ENCODE results near the gene CR1L. TPM values are rescaled to one million over a fixed set of nuclear protein-coding genes. Genes with fewer than 3 reads are reported as not detected.

CR1L gene
- total RNA-seq, 3 donors from 2014 or later (not counting 1 experiment from before 2014, with no cell fraction given): 0.98 TPM; not detected in 2

GRCh38 chr1:207752456-207752998 lies 107.6 kb downstream of the CR1L start:
- H3K4me3 ChIP-seq (ENCODE audit: low read length): peak overlapping the region; percentile 88
- ATAC-seq (no peak), DNase-seq (peak; percentile 20 to 33)
- intact Hi-C loops (cut with micrococcal nuclease): loop anchor here (2.0 kb wide), 1 partner anchor 72 kb away; no protein-coding TSS in a partner anchor
- peaks cover 17% of the 10 kb centered on the region for H3K4me1 ChIP-seq (ENCODE audit: control insufficient read depth, insufficient read depth, low read length)
- TF ChIP-seq CTCF (IDR thresholded peaks at IDR 0.05): no peak
- Mint-ChIP-seq H3K27ac (peak overlapping the region; percentile 95 to 97), H3K27me3 (ENCODE audit: low read depth in 2 of 2) (no peaks in the 10 kb centered on the region), H3K4me1 (peaks cover 52 to 58% of the 10 kb centered on the region in 2 donors), H3K36me3 (no peaks in the 10 kb centered on the region), H3K9me3 (no peaks in the 10 kb centered on the region), H3K4me3 (peak overlapping the region; percentile 99)
- WGBS (ENCODE audit: insufficient coverage): 1% methylated on average over 30 of the region's 30 CpGs
- no peaks in the 10 kb centered on the region for H3K27me3 ChIP-seq (ENCODE audit: control insufficient read depth, insufficient read depth, low read length)
- H3K36me3 ChIP-seq (ENCODE audit: control insufficient read depth, insufficient read depth, low read length): peaks cover 5% of the 10 kb centered on the region
- H3K9me3 ChIP-seq (ENCODE audit: control insufficient read depth, insufficient read depth, low read length): no peaks in the 10 kb centered on the region
- H3K27ac ChIP-seq (ENCODE audit: low read length): peak overlapping the region; percentile 91

- H3K36me3 Mint-ChIP-seq: no peaks in the 10 kb centered on the region
- peak overlapping the region; percentile 43 for H3K4me3 Mint-ChIP-seq
- 86% methylated on average over 7 of the region's 7 CpGs for WGBS (ENCODE audit: insufficient coverage)
- Histone ChIP-seq H3K27me3 (ENCODE audit: control insufficient read depth, insufficient read depth, low read length) (no peaks in the 10 kb centered on the region), H3K4me3 (ENCODE audit: low read length) (no peak overlapping the region), H3K4me1 (ENCODE audit: control insufficient read depth, insufficient read depth, low read length) (peaks cover 17% of the 10 kb centered on the region), H3K9me3 (ENCODE audit: control insufficient read depth, insufficient read depth, low read length) (no peaks in the 10 kb centered on the region), H3K36me3 (ENCODE audit: control insufficient read depth, insufficient read depth, low read length) (peaks cover 14% of the 10 kb centered on the region), H3K27ac (ENCODE audit: low read length) (no peak overlapping the region)
- ATAC-seq: no peak
- H3K4me1 Mint-ChIP-seq: peaks cover 59 to 63% of the 10 kb centered on the region in 2 donors
- H3K27me3 Mint-ChIP-seq (ENCODE audit: low read depth in 2 of 2): no peaks in the 10 kb centered on the region
- H3K27ac Mint-ChIP-seq: no peak overlapping the region
- H3K9me3 Mint-ChIP-seq: no peaks in the 10 kb centered on the region
- no peak for DNase-seq
- no peak for TF ChIP-seq CTCF (IDR thresholded peaks at IDR 0.05)
- intact Hi-C loops (cut with micrococcal nuclease): loop anchor here (2.0 kb wide), 1 partner anchor 71 kb away; no protein-coding TSS in a partner anchor
These were observed 108.7 kb downstream of the CR1L start for GRCh38 chr1:207753611-207754010.

GRCh38 chr1:207754011-207754410 lies 109.1 kb downstream of the CR1L start:
- no peaks in the 10 kb centered on the region for H3K36me3 Mint-ChIP-seq
- no peaks in the 10 kb centered on the region for H3K27me3 Mint-ChIP-seq (ENCODE audit: low read depth in 2 of 2)
- ATAC-seq: no peak
- intact Hi-C loops (cut with micrococcal nuclease): no loop called here
- Histone ChIP-seq H3K27ac (ENCODE audit: low read length) (no peak overlapping the region), H3K4me3 (ENCODE audit: low read length) (no peak overlapping the region), H3K27me3 (ENCODE audit: control insufficient read depth, insufficient read depth, low read length) (no peaks in the 10 kb centered on the region), H3K36me3 (ENCODE audit: control insufficient read depth, insufficient read depth, low read length) (peaks cover 18% of the 10 kb centered on the region), H3K4me1 (ENCODE audit: control insufficient read depth, insufficient read depth, low read length) (peaks cover 17% of the 10 kb centered on the region), H3K9me3 (ENCODE audit: control insufficient read depth, insufficient read depth, low read length) (no peaks in the 10 kb centered on the region)
- H3K9me3 Mint-ChIP-seq: no peaks in the 10 kb centered on the region
- no peak overlapping the region for H3K4me3 Mint-ChIP-seq
- no peak for TF ChIP-seq CTCF (IDR thresholded peaks at IDR 0.05)
- DNase-seq: no peak
- H3K27ac Mint-ChIP-seq: no peak overlapping the region
- H3K4me1 Mint-ChIP-seq: peaks cover 59 to 61% of the 10 kb centered on the region in 2 donors
- WGBS (ENCODE audit: insufficient coverage): 82% methylated on average over 3 of the region's 4 CpGs
